Suprapubic skin (tissue), 4 donors: ENCODE data around the gene CEACAM4.

Source experiments
- CTCF ChIP-seq, 2 donors: fragments of 200-600 bp in 1 of 2; fragments of 450-650 bp in 1 of 2; sonication (generic) in 1 of 2; IDR thresholded peaks; one replicate each; pipeline ENCODE4 v1.5.1; 2016 to 2019; ENCODE audit warnings: antibody characterized with exemption in 2 of 2, mild to moderate bottlenecking in 1 of 2, moderate library complexity in 1 of 2
- POLR2A ChIP-seq, 2 donors: fragments of 450-650 bp; IDR thresholded peaks; one replicate each; pipeline ENCODE4 v1.6.1; 2017; ENCODE audit warnings: antibody characterized with exemption in 2 of 2, mild to moderate bottlenecking in 2 of 2, moderate library complexity in 2 of 2
- POLR2AphosphoS5 ChIP-seq, 3 donors: sonication (generic); formaldehyde crosslinking; IDR thresholded peaks; one replicate each; pipeline ENCODE4 v1.6.1; 2017; ENCODE audit warnings: antibody characterized with exemption in 3 of 3

GRCh38 chr19:41575998-41576397 is 50.9 kb downstream of the CEACAM4 start, which contains the start of gene CEACAM21:
- TF ChIP-seq CTCF (IDR thresholded peaks at IDR 0.05), result no peak
- no peak for TF ChIP-seq POLR2AphosphoS5 (IDR thresholded peaks at IDR 0.05)
- no peak for TF ChIP-seq POLR2A (IDR thresholded peaks at IDR 0.05)
